Gastroesophageal sphincter (tissue), 3 donors: ENCODE results near the gene TSGA10.

ENCODE experiments used
- POLR2A ChIP-seq, 2 donors: fragments of 450-650 bp; IDR thresholded peaks; one replicate each; pipeline ENCODE4 v1.6.1; 2017; ENCODE audit warnings: antibody characterized with exemption in 2 of 2, mild to moderate bottlenecking in 2 of 2, moderate library complexity in 1 of 2
- POLR2AphosphoS5 ChIP-seq: sonication (generic); formaldehyde crosslinking; IDR thresholded peaks from one replicate; pipeline ENCODE4 v1.6.1; 2017; ENCODE audit warnings: antibody characterized with exemption
- TF ChIP-seq, protein P1 (sequence below), 4 experiments: fragments of 200-600 bp in 2 of 4; fragments of 450-650 bp in 2 of 4; sonication (generic) in 1 of 4; IDR thresholded peaks; one replicate each; pipeline ENCODE4 v1.5.1; 2017 to 2019; ENCODE audit warnings: antibody characterized with exemption in 4 of 4, mild to moderate bottlenecking in 2 of 4, moderate library complexity in 2 of 4

DNA sequence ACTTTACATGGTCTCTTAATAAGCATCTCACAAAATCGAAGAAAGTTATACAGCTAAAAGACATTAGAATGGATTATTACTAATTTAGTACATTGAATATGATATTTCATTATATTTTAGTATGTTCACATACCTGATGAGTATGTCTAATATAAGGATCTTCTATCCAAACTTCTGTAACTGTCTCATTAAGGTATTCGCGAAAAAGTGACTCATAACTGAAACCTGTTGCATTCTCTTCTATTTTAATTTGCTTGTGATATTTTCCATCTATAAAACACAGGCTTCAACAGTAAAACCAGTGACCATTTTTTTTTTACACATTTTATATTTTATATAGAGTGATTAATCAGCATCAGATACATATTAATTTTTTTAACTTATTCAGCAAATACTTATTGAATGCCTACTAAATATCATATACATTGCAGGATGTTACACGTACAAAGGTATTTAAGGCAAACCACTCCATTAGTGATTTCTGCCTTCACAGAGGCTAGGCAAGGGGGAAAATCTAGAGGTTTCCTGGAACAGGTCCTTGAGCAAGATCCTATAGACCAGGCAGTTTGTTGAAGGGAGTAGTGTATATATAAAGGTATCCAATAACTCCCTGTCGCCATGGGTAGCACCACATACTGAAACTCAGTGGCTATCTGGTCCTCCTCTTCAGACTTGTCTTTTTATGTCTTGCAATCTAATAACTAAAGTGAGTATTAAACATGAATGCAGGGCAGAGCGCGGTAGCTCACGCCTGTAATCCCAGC, 16.8 kb upstream of the TSGA10 start:
- TF ChIP-seq, protein P1, sequence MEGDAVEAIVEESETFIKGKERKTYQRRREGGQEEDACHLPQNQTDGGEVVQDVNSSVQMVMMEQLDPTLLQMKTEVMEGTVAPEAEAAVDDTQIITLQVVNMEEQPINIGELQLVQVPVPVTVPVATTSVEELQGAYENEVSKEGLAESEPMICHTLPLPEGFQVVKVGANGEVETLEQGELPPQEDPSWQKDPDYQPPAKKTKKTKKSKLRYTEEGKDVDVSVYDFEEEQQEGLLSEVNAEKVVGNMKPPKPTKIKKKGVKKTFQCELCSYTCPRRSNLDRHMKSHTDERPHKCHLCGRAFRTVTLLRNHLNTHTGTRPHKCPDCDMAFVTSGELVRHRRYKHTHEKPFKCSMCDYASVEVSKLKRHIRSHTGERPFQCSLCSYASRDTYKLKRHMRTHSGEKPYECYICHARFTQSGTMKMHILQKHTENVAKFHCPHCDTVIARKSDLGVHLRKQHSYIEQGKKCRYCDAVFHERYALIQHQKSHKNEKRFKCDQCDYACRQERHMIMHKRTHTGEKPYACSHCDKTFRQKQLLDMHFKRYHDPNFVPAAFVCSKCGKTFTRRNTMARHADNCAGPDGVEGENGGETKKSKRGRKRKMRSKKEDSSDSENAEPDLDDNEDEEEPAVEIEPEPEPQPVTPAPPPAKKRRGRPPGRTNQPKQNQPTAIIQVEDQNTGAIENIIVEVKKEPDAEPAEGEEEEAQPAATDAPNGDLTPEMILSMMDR (IDR thresholded peaks at IDR 0.05): no peak
- TF ChIP-seq POLR2A (IDR thresholded peaks at IDR 0.05): no peak
- no peak for TF ChIP-seq POLR2AphosphoS5
